Osteoblast (primary cell): ENCODE measurements around the gene FOXG1. TPM values are rescaled to one million over a fixed set of nuclear protein-coding genes. Genes with fewer than 3 reads are reported as not detected.

ENCODE experiments used
- DNase-seq: peaks from one replicate; pipeline ENCODE4 v3.0.0; 2011; ENCODE audit warnings: low spot score, mixed read lengths; ENCODE audit not compliant: insufficient read length; ENCODE audit errors: missing footprints
- H2AFZ ChIP-seq: 2 replicates; pipeline ENCODE4 v1.6.0; 2011; ENCODE audit warnings: mild to moderate bottlenecking, low read length
- H3K27ac ChIP-seq: 2 replicates; pipeline ENCODE4 v1.5.1; 2011; ENCODE audit warnings: mild to moderate bottlenecking, low read depth, low read length, moderate library complexity
- H3K27me3 ChIP-seq: 2 replicates; pipeline ENCODE4 v1.6.0; 2012; ENCODE audit warnings: mild to moderate bottlenecking, control low read depth, inconsistent platforms, low read length, moderate library complexity; ENCODE audit not compliant: insufficient read depth
- H3K36me3 ChIP-seq: 2 replicates; pipeline ENCODE4 v1.5.1; 2011; ENCODE audit warnings: mild to moderate bottlenecking, low read length, control low read depth, moderate library complexity; ENCODE audit not compliant: insufficient read depth
- H3K4me1 ChIP-seq: 2 replicates; pipeline ENCODE4 v1.5.1; 2011; ENCODE audit warnings: mild to moderate bottlenecking, low read length, control low read depth, moderate library complexity; ENCODE audit not compliant: insufficient read depth
- H3K4me2 ChIP-seq: 2 replicates; pipeline ENCODE4 v1.6.0; 2011; ENCODE audit warnings: mild to moderate bottlenecking, low read length; ENCODE audit not compliant: insufficient read depth
- H3K4me3 ChIP-seq: fragments of 200-600 bp; sonication (generic); 3 replicates; pipeline ENCODE4 v1.5.1; 2012; ENCODE audit warnings: mild to moderate bottlenecking, low read length, inconsistent platforms; ENCODE audit not compliant: insufficient read depth
- H3K79me2 ChIP-seq: 2 replicates; pipeline ENCODE4 v1.6.0; 2012; ENCODE audit warnings: mild to moderate bottlenecking, low read length, control low read depth, inconsistent platforms; ENCODE audit not compliant: insufficient read depth
- H3K9me3 ChIP-seq: 2 replicates; pipeline ENCODE4 v1.5.1; 2011; ENCODE audit warnings: low read depth, low read length, control low read depth
- H4K20me1 ChIP-seq: 2 replicates; pipeline ENCODE4 v1.6.0; 2012; ENCODE audit warnings: mild to moderate bottlenecking, low read length, control low read depth; ENCODE audit not compliant: insufficient read depth
- total RNA-seq: library from RNA; depleted of rRNA; stranded (reverse); fragments of >200 nt; gene quantifications from 2 replicates; pipeline ENCODE4 v1.2.3, GENCODE V29; 2012
- TF ChIP-seq, protein P1 (sequence below): IDR thresholded peaks from 2 replicates; pipeline ENCODE4 v1.5.1; 2011; ENCODE audit warnings: mild to moderate bottlenecking, low read depth, low read length, moderate library complexity; ENCODE audit errors: extremely low read depth

FOXG1 gene
- total RNA-seq, 1 donor, result not detected

DNA sequence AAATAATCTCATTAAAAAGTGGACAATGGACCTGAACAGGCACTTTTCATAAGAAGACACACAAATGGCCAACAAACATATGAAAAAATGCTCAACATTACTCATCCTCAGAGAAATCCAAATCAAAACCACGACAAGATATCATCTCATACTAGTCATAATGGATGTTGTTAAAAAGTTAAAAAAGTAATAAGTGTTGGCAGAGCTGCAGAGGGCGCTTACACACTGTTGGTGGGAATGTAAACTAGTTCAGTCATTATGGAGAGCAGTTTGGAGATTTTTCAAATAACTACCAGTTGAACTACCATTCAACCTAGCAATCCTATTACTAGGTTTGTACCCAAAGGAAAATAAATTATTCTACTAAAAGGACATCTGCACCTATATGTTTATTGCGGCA, 47.2 kb downstream of the FOXG1 start:
- H3K4me1 ChIP-seq, result no peaks in the 10 kb centered on the region
- no peaks in the 10 kb centered on the region for H4K20me1 ChIP-seq
- DNase-seq, result no peak

More for the DNA sequence above, 47.2 kb downstream of the FOXG1 start:
- TF ChIP-seq, protein P1, sequence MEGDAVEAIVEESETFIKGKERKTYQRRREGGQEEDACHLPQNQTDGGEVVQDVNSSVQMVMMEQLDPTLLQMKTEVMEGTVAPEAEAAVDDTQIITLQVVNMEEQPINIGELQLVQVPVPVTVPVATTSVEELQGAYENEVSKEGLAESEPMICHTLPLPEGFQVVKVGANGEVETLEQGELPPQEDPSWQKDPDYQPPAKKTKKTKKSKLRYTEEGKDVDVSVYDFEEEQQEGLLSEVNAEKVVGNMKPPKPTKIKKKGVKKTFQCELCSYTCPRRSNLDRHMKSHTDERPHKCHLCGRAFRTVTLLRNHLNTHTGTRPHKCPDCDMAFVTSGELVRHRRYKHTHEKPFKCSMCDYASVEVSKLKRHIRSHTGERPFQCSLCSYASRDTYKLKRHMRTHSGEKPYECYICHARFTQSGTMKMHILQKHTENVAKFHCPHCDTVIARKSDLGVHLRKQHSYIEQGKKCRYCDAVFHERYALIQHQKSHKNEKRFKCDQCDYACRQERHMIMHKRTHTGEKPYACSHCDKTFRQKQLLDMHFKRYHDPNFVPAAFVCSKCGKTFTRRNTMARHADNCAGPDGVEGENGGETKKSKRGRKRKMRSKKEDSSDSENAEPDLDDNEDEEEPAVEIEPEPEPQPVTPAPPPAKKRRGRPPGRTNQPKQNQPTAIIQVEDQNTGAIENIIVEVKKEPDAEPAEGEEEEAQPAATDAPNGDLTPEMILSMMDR, result no peak
- Histone ChIP-seq H3K27me3 (no peaks in the 10 kb centered on the region), H2AFZ (no peak overlapping the region), H3K4me2 (no peak overlapping the region), H3K4me3 (no peak overlapping the region), H3K9me3 (no peaks in the 10 kb centered on the region), H3K36me3 (no peaks in the 10 kb centered on the region), H3K79me2 (no peaks in the 10 kb centered on the region), H3K27ac (no peak overlapping the region)
